Measurements from ENCODE around the gene SPAST. TPM values are rescaled to one million over a fixed set of nuclear protein-coding genes. Genes with fewer than 3 reads are reported as not detected.

The SPAST gene
- total and polyA plus RNA-seq, 2 of the 13 experiments (the other 11 are each of a cell fraction or from before 2014, with no cell fraction given) = 11.5 to 40.4 TPM

- TF ChIP-seq ETV5 (CRISPR knock-in tag; IDR thresholded peaks at IDR 0.05; ENCODE audit: borderline replicate concordance) (no peak), ZNF816 (CRISPR knock-in tag; IDR thresholded peaks at IDR 0.05; ENCODE audit: borderline replicate concordance) (no peak), ZNF160 (CRISPR knock-in tag; IDR thresholded peaks at IDR 0.05) (no peak), ZSCAN31 (CRISPR knock-in tag; IDR thresholded peaks at IDR 0.05; ENCODE audit: low read depth) (no peak; the same call in 1 of the 2 replicates), ZNF570 (CRISPR knock-in tag; IDR thresholded peaks at IDR 0.05; ENCODE audit: borderline replicate concordance) (no peak), ZBTB7B (CRISPR knock-in tag; IDR thresholded peaks at IDR 0.05) (no peak), RXRA (CRISPR knock-in tag; IDR thresholded peaks at IDR 0.05) (no peak; the same call in 1 of the 2 replicates), ZNF264 (CRISPR knock-in tag; IDR thresholded peaks at IDR 0.05) (no peak), SPEN (CRISPR knock-in tag; IDR thresholded peaks at IDR 0.05; ENCODE audit: low read depth) (no peak), ZFP1 (CRISPR knock-in tag; IDR thresholded peaks at IDR 0.05) (no peak), GABPA (IDR thresholded peaks at IDR 0.05; ENCODE audit: low read depth, low read length) (no peak), GABPA (CRISPR knock-in tag; IDR thresholded peaks at IDR 0.05; ENCODE audit: low read depth) (no peak)
- TF ChIP-seq, protein P1, sequence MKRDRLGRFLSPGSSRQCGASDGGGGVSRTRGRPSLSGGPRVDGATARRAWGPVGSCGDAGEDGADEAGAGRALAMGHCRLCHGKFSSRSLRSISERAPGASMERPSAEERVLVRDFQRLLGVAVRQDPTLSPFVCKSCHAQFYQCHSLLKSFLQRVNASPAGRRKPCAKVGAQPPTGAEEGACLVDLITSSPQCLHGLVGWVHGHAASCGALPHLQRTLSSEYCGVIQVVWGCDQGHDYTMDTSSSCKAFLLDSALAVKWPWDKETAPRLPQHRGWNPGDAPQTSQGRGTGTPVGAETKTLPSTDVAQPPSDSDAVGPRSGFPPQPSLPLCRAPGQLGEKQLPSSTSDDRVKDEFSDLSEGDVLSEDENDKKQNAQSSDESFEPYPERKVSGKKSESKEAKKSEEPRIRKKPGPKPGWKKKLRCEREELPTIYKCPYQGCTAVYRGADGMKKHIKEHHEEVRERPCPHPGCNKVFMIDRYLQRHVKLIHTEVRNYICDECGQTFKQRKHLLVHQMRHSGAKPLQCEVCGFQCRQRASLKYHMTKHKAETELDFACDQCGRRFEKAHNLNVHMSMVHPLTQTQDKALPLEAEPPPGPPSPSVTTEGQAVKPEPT (CRISPR knock-in tag; IDR thresholded peaks at IDR 0.05; ENCODE audit: low read depth) = no peak
- TF ChIP-seq, protein P2, sequence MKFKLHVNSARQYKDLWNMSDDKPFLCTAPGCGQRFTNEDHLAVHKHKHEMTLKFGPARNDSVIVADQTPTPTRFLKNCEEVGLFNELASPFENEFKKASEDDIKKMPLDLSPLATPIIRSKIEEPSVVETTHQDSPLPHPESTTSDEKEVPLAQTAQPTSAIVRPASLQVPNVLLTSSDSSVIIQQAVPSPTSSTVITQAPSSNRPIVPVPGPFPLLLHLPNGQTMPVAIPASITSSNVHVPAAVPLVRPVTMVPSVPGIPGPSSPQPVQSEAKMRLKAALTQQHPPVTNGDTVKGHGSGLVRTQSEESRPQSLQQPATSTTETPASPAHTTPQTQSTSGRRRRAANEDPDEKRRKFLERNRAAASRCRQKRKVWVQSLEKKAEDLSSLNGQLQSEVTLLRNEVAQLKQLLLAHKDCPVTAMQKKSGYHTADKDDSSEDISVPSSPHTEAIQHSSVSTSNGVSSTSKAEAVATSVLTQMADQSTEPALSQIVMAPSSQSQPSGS (CRISPR knock-in tag; IDR thresholded peaks at IDR 0.05) = no peak
- TF ChIP-seq, protein P3, sequence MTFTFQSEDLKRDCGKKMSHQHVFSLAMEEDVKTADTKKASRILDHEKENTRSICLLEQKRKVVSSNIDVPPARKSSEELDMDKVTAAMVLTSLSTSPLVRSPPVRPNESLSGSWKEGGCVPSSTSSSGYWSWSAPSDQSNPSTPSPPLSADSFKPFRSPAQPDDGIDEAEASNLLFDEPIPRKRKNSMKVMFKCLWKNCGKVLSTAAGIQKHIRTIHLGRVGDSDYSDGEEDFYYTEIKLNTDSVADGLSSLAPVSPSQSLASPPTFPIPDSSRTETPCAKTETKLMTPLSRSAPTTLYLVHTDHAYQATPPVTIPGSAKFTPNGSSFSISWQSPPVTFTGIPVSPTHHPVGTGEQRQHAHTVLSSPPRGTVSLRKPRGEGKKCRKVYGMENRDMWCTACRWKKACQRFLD (CRISPR knock-in tag; IDR thresholded peaks at IDR 0.05; ENCODE audit: borderline replicate concordance) = no peak
- TF ChIP-seq, protein P4, sequence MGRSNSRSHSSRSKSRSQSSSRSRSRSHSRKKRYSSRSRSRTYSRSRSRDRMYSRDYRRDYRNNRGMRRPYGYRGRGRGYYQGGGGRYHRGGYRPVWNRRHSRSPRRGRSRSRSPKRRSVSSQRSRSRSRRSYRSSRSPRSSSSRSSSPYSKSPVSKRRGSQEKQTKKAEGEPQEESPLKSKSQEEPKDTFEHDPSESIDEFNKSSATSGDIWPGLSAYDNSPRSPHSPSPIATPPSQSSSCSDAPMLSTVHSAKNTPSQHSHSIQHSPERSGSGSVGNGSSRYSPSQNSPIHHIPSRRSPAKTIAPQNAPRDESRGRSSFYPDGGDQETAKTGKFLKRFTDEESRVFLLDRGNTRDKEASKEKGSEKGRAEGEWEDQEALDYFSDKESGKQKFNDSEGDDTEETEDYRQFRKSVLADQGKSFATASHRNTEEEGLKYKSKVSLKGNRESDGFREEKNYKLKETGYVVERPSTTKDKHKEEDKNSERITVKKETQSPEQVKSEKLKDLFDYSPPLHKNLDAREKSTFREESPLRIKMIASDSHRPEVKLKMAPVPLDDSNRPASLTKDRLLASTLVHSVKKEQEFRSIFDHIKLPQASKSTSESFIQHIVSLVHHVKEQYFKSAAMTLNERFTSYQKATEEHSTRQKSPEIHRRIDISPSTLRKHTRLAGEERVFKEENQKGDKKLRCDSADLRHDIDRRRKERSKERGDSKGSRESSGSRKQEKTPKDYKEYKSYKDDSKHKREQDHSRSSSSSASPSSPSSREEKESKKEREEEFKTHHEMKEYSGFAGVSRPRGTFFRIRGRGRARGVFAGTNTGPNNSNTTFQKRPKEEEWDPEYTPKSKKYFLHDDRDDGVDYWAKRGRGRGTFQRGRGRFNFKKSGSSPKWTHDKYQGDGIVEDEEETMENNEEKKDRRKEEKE (IDR thresholded peaks at IDR 0.05) = no peak
- TF ChIP-seq, protein P5, sequence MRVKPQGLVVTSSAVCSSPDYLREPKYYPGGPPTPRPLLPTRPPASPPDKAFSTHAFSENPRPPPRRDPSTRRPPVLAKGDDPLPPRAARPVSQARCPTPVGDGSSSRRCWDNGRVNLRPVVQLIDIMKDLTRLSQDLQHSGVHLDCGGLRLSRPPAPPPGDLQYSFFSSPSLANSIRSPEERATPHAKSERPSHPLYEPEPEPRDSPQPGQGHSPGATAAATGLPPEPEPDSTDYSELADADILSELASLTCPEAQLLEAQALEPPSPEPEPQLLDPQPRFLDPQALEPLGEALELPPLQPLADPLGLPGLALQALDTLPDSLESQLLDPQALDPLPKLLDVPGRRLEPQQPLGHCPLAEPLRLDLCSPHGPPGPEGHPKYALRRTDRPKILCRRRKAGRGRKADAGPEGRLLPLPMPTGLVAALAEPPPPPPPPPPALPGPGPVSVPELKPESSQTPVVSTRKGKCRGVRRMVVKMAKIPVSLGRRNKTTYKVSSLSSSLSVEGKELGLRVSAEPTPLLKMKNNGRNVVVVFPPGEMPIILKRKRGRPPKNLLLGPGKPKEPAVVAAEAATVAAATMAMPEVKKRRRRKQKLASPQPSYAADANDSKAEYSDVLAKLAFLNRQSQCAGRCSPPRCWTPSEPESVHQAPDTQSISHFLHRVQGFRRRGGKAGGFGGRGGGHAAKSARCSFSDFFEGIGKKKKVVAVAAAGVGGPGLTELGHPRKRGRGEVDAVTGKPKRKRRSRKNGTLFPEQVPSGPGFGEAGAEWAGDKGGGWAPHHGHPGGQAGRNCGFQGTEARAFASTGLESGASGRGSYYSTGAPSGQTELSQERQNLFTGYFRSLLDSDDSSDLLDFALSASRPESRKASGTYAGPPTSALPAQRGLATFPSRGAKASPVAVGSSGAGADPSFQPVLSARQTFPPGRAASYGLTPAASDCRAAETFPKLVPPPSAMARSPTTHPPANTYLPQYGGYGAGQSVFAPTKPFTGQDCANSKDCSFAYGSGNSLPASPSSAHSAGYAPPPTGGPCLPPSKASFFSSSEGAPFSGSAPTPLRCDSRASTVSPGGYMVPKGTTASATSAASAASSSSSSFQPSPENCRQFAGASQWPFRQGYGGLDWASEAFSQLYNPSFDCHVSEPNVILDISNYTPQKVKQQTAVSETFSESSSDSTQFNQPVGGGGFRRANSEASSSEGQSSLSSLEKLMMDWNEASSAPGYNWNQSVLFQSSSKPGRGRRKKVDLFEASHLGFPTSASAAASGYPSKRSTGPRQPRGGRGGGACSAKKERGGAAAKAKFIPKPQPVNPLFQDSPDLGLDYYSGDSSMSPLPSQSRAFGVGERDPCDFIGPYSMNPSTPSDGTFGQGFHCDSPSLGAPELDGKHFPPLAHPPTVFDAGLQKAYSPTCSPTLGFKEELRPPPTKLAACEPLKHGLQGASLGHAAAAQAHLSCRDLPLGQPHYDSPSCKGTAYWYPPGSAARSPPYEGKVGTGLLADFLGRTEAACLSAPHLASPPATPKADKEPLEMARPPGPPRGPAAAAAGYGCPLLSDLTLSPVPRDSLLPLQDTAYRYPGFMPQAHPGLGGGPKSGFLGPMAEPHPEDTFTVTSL (CRISPR knock-in tag; IDR thresholded peaks at IDR 0.05; ENCODE audit: borderline replicate concordance) = no peak
Observed at GRCh38 chr2:32064021-32064601, 755 bp downstream of the SPAST start (continued).

Measured in HepG2 (cell line).